Panc1 (cell line): ENCODE results near the gene PDGFD. TPM values are rescaled to one million over a fixed set of nuclear protein-coding genes. Genes with fewer than 3 reads are reported as not detected.

Source experiments
- ATAC-seq: fragments of 200-7000 bp; cut with Tn5 transposase; 2 replicates; pipeline ENCODE4 v1.9.1; 2020; ENCODE audit warnings: mild to moderate bottlenecking, moderate library complexity
- BruUV-seq: library from RNA; stranded (reverse); fragments of 400-500 nt; replicated peaks from 2 replicates; lab custom pipeline; 2021; lab: Mats Ljungman, UMichigan
- CTCF ChIA-PET: fragments of 300-600 bp; sonication (Branson Sonifier 250); formaldehyde crosslinking; loops from one replicate; lab custom pipeline; 2022; ENCODE audit warnings: antibody characterized with exemption; lab: Charles Lee
- POLR2A ChIA-PET: fragments of 300-600 bp; sonication (Branson Sonifier 250); formaldehyde crosslinking; loops from one replicate; lab custom pipeline; 2022; ENCODE audit warnings: antibody characterized with exemption; lab: Charles Lee
- DNase-seq: peaks from one replicate; pipeline ENCODE4 v3.0.0-alpha.2; 2010; ENCODE audit warnings: low read depth, low spot score
- H3K27ac ChIP-seq: 2 replicates; pipeline ENCODE4 v1.5.1; 2011; ENCODE audit warnings: mild to moderate bottlenecking, low read length, inconsistent platforms
- H3K27me3 ChIP-seq: fragments of 200-500 bp; sonication (Bioruptor generic); 2 replicates; pipeline ENCODE4 v1.6.0; 2014; ENCODE audit warnings: low read length, inconsistent platforms; ENCODE audit not compliant: control insufficient read depth, insufficient read depth
- H3K36me3 ChIP-seq: fragments of 200-500 bp; sonication (Bioruptor generic); 2 replicates; pipeline ENCODE4 v1.5.1; 2014; ENCODE audit warnings: inconsistent platforms, mild to moderate bottlenecking, low read length, moderate library complexity; ENCODE audit not compliant: control insufficient read depth, insufficient read depth
- H3K4me1 ChIP-seq: 2 replicates; pipeline ENCODE4 v1.5.1; 2011; ENCODE audit warnings: inconsistent platforms, mild to moderate bottlenecking, low read length, moderate library complexity; ENCODE audit not compliant: control insufficient read depth, insufficient read depth
- H3K4me3 ChIP-seq, 2 experiments: 2 replicates each; pipeline ENCODE4 v1.5.1; 2011 to 2012; ENCODE audit warnings: low read depth in 2 of 2, low read length in 2 of 2, mild to moderate bottlenecking in 2 of 2, inconsistent platforms in 1 of 2, moderate library complexity in 1 of 2
- H3K9me3 ChIP-seq: fragments of 200-500 bp; sonication (Bioruptor generic); 2 replicates; pipeline ENCODE4 v1.5.1; 2014; ENCODE audit warnings: low read depth, mild to moderate bottlenecking, inconsistent platforms, low read length, moderate library complexity; ENCODE audit not compliant: control insufficient read depth, insufficient read depth
- POLR2AphosphoS5 ChIP-seq: IDR thresholded peaks from 2 replicates; pipeline ENCODE4 v1.6.1; 2012; ENCODE audit warnings: mild to moderate bottlenecking, low read depth, low read length, moderate library complexity
- SIN3A ChIP-seq: IDR thresholded peaks from 2 replicates; pipeline ENCODE4 v1.6.1; 2012; ENCODE audit warnings: low read depth, mild to moderate bottlenecking, low read length, moderate library complexity, borderline replicate concordance; ENCODE audit not compliant: insufficient read depth
- TCF7L2 ChIP-seq: IDR thresholded peaks from 2 replicates; pipeline ENCODE4 v1.6.1; 2011; ENCODE audit warnings: mild to moderate bottlenecking, low read depth, low read length, inconsistent platforms
- in situ Hi-C: cut with HindIII; loops from 2 replicates; pipeline ENCODE4 v1.10.0; 2016; ENCODE audit warnings: low sequenced_read_pairs, low pct_unique_long_range_greater_than_20kb
- intact Hi-C: fragments of 100-400 bp; cut with micrococcal nuclease; formaldehyde crosslinking; loops from one replicate; pipeline ENCODE4 v1.10.0; 2022; ENCODE audit not compliant: unreplicated experiment
- total RNA-seq: library from RNA; stranded (reverse); gene quantifications from one replicate; pipeline ENCODE4 v1.2.1, GENCODE V29; 2021; ENCODE audit not compliant: unreplicated experiment
- TF ChIP-seq, protein P1 (sequence below), 2 experiments: IDR thresholded peaks; 2 replicates each; pipeline ENCODE4 v1.6.1; 2011 to 2012; ENCODE audit warnings: low read depth in 2 of 2, control low read depth in 1 of 2, low read length in 1 of 2, mild to moderate bottlenecking in 1 of 2, moderate library complexity in 1 of 2; ENCODE audit not compliant: insufficient read depth in 1 of 2
- TF ChIP-seq, protein P2 (sequence below): fragments of 450-650 bp; IDR thresholded peaks from 2 replicates; pipeline ENCODE4 v1.5.1; 2017; ENCODE audit warnings: mild to moderate bottlenecking

Gene PDGFD
- total RNA-seq, 1 experiment from 2014 or later = 1.3 TPM

GRCh38 chr11:104175769-104176168 lies 11.8 kb upstream of the PDGFD start:
- no TSS peak for BruUV-seq
- no peak for DNase-seq
- POLR2A ChIA-PET = no interaction called here
- no peak overlapping the region for H3K27ac ChIP-seq
- no peaks in the 10 kb centered on the region for H3K9me3 ChIP-seq
- H3K4me3 ChIP-seq = no peak overlapping the region
- no peaks in the 10 kb centered on the region for H3K27me3 ChIP-seq
- in situ Hi-C loops = no loop called here
- CTCF ChIA-PET = no interaction called here
- H3K36me3 ChIP-seq = no peaks in the 10 kb centered on the region
- ATAC-seq = no peak
- no peaks in the 10 kb centered on the region for H3K4me1 ChIP-seq
- TF ChIP-seq, protein P1, sequence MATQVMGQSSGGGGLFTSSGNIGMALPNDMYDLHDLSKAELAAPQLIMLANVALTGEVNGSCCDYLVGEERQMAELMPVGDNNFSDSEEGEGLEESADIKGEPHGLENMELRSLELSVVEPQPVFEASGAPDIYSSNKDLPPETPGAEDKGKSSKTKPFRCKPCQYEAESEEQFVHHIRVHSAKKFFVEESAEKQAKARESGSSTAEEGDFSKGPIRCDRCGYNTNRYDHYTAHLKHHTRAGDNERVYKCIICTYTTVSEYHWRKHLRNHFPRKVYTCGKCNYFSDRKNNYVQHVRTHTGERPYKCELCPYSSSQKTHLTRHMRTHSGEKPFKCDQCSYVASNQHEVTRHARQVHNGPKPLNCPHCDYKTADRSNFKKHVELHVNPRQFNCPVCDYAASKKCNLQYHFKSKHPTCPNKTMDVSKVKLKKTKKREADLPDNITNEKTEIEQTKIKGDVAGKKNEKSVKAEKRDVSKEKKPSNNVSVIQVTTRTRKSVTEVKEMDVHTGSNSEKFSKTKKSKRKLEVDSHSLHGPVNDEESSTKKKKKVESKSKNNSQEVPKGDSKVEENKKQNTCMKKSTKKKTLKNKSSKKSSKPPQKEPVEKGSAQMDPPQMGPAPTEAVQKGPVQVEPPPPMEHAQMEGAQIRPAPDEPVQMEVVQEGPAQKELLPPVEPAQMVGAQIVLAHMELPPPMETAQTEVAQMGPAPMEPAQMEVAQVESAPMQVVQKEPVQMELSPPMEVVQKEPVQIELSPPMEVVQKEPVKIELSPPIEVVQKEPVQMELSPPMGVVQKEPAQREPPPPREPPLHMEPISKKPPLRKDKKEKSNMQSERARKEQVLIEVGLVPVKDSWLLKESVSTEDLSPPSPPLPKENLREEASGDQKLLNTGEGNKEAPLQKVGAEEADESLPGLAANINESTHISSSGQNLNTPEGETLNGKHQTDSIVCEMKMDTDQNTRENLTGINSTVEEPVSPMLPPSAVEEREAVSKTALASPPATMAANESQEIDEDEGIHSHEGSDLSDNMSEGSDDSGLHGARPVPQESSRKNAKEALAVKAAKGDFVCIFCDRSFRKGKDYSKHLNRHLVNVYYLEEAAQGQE (IDR thresholded peaks at IDR 0.05; ENCODE audit: insufficient read depth in 1 of 2, low read depth in 2 of 2, low read length in 1 of 2) = no peak
- TF ChIP-seq, protein P2, sequence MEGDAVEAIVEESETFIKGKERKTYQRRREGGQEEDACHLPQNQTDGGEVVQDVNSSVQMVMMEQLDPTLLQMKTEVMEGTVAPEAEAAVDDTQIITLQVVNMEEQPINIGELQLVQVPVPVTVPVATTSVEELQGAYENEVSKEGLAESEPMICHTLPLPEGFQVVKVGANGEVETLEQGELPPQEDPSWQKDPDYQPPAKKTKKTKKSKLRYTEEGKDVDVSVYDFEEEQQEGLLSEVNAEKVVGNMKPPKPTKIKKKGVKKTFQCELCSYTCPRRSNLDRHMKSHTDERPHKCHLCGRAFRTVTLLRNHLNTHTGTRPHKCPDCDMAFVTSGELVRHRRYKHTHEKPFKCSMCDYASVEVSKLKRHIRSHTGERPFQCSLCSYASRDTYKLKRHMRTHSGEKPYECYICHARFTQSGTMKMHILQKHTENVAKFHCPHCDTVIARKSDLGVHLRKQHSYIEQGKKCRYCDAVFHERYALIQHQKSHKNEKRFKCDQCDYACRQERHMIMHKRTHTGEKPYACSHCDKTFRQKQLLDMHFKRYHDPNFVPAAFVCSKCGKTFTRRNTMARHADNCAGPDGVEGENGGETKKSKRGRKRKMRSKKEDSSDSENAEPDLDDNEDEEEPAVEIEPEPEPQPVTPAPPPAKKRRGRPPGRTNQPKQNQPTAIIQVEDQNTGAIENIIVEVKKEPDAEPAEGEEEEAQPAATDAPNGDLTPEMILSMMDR = no peak
- no peak for TF ChIP-seq POLR2AphosphoS5
- no peak for TF ChIP-seq TCF7L2
- TF ChIP-seq SIN3A = no peak
- intact Hi-C loops = no loop called here

DNA sequence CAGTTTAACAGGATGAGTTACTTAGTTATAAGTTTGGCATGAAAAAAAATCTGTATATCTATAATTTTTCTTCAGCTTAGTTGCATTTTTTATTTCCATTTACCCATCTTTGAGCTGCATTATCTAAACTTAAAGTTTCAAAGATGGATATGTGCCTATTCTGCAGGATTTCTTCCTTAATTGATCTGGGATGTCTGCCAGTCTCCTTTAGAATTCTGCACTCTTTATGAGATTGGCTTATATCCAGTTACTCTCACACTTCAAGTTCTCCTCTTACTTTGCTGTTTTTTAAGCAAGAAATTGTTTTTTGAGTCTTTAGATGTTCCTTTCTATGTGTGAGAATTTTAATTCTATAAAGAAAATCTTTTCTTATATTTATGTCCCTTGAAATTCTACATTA lies 5.1 kb upstream of the PDGFD start:
- CTCF ChIA-PET = no interaction called here
- TF ChIP-seq, protein P1 (IDR thresholded peaks at IDR 0.05; ENCODE audit: insufficient read depth in 1 of 2, low read depth in 2 of 2, low read length in 1 of 2) = no peak
- Histone ChIP-seq H3K27ac (no peak overlapping the region), H3K36me3 (no peaks in the 10 kb centered on the region), H3K9me3 (no peaks in the 10 kb centered on the region), H3K4me3 (no peak overlapping the region), H3K4me1 (no peaks in the 10 kb centered on the region; the same call in 1 of the 2 replicates), H3K27me3 (no peaks in the 10 kb centered on the region)
- DNase-seq (no peak), ATAC-seq (no peak)
- in situ Hi-C loops (no loop called here), intact Hi-C loops (no loop called here)
- BruUV-seq = no TSS peak
- POLR2A ChIA-PET = no interaction called here
